Smooth muscle cell of the umbilical artery (primary cell): ENCODE results near the gene SHROOM1. TPM values are rescaled to one million over a fixed set of nuclear protein-coding genes. Genes with fewer than 3 reads are reported as not detected.

Source experiments
- total RNA-seq: library from RNA; depleted of rRNA; stranded (reverse); fragments of >200 nt; gene quantifications from 2 replicates; pipeline ENCODE4 v1.2.3, GENCODE V29; 2014

Gene SHROOM1
- 1.8 and 2.1 TPM in 2 replicates for total RNA-seq

GRCh38 chr5:132830436-132831094 lies at the start of gene SHROOM1:
TSS of gene SHROOM1 (minus strand) at chr5:132830647. CDS start at chr5:132826140, 4,507 bp downstream.

GRCh38 chr5:132873119-132873929 lies 42.9 kb upstream of the SHROOM1 start, which contains the start of gene LEAP2:
TSS of gene LEAP2 (plus strand) at chr5:132873668. CDS start at chr5:132873695, 27 bp downstream.

GRCh38 chr5:132866342-132867045 lies 36.0 kb upstream of the SHROOM1 start, which contains the start of the genes GDF9 and UQCRQ:
TSS of gene GDF9 (minus strand) at chr5:132866469. CDS start at chr5:132864533, 1,936 bp downstream.
TSS of gene UQCRQ (plus strand) at chr5:132866642. CDS start at chr5:132866882, 240 bp downstream.

GRCh38 chr5:132812781-132813598 lies 17.5 kb downstream of the SHROOM1 start, which contains the start of gene SOWAHA:
TSS of gene SOWAHA (plus strand) at chr5:132813302. CDS start at chr5:132813622, 320 bp downstream.

GRCh38 chr5:132777209-132778069 lies 53.0 kb downstream of the SHROOM1 start, which contains the start of gene SEPTIN8:
TSS of gene SEPTIN8 (minus strand) at chr5:132777239. CDS start at chr5:132777137, 102 bp downstream.

Other genes starting within 250 kb of the SHROOM1 start
- gene IL13, start 172.5 kb downstream of the SHROOM1 start, total RNA-seq = not detected in 2 replicates
- gene IL4, start 156.7 kb downstream of the SHROOM1 start, total RNA-seq = not detected in 2 replicates
- gene KIF3A, start 93.1 kb downstream of the SHROOM1 start, total RNA-seq = 15.7 and 16.9 TPM in 2 replicates
- gene CCNI2, start 83.2 kb downstream of the SHROOM1 start, total RNA-seq = not detected in 2 replicates
- 48.7 and 67.4 TPM in 2 replicates for gene SEPTIN8, start 53.4 kb downstream of the SHROOM1 start, total RNA-seq
- gene SOWAHA, start 17.3 kb downstream of the SHROOM1 start, total RNA-seq = not detected in 2 replicates
- gene GDF9, start 35.8 kb upstream of the SHROOM1 start, total RNA-seq = under 0.01 and 0.09 TPM in 2 replicates
- 43.6 and 105 TPM in 2 replicates for gene UQCRQ, start 36.0 kb upstream of the SHROOM1 start, total RNA-seq
- gene LEAP2, start 43.0 kb upstream of the SHROOM1 start, total RNA-seq = 0.18 and 0.30 TPM in 2 replicates
- 45.4 and 84.6 TPM in 2 replicates for gene AFF4, start 133.0 kb upstream of the SHROOM1 start, total RNA-seq
- gene ZCCHC10, start 195.9 kb upstream of the SHROOM1 start, total RNA-seq = 7.5 and 11.3 TPM in 2 replicates
- gene HSPA4, start 221.4 kb upstream of the SHROOM1 start, total RNA-seq = 161 and 243 TPM in 2 replicates